A172 (cell line): ENCODE results near the gene ITGA2. TPM values are rescaled to one million over a fixed set of nuclear protein-coding genes. Genes with fewer than 3 reads are reported as not detected.

Experiments used
- DNase-seq: peaks from one replicate; pipeline ENCODE4 v3.0.0-alpha.2; 2015; ENCODE audit warnings: low spot score
- total RNA-seq: library from RNA; depleted of rRNA; stranded (reverse); fragments of >200 nt; shearing (Covaris generic); gene quantifications from 2 replicates; pipeline ENCODE4 v1.2.3, GENCODE V29; 2014

Gene ITGA2
- total RNA-seq, 1 experiment from 2014 or later, result 21.8 TPM

DNA sequence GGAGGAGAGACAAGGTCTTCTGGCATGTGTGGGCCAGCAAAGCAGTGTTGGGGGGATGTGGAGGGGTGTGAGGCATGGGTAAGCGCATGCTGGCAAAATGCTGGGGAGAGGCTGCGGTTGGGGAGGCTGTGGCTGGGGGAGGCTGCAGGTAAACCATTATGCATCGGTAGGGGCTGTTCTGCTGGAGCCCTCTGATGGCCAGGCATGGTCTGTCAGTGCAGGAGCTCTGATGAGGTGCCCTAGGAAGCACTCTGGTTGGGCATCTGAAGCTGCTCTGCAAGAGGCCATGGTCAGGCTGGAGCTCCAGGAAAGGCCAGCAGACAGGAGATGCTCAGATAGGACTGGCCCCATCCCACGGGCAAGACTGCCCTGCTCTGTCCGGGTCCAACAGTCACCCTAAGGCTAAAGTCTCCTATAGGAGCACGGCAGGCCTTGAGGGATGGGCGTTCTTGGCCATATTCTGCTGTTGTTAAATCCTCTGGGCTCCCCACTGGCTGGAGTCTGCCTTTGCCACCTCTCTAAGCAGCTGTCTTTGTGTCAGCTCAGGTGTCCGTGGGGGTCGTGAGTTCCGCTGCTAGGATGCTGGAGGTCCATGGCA lies 28.7 kb downstream of the ITGA2 start:
- DNase-seq, result no peak

DNA sequence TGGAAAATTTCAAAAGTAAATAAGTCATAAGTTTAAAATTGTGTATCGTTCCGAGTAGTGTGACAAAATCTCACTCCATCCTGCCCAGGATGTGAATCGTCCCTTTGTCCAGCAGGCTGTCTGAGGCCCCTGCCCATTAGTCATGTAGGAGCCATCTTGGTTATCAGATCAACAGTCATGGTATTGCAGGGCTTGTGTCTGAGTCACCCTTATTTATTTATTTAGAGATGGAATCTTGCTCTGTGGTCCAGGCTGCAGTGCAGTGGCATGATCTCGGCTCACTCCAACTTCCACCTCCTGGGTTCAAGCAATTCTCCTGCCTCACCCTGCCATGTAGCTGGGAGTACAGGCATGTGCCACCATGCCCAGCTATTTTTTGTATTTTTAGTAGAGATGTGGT lies 30.2 kb downstream of the ITGA2 start:
- peak; percentile 92 for DNase-seq

DNA sequence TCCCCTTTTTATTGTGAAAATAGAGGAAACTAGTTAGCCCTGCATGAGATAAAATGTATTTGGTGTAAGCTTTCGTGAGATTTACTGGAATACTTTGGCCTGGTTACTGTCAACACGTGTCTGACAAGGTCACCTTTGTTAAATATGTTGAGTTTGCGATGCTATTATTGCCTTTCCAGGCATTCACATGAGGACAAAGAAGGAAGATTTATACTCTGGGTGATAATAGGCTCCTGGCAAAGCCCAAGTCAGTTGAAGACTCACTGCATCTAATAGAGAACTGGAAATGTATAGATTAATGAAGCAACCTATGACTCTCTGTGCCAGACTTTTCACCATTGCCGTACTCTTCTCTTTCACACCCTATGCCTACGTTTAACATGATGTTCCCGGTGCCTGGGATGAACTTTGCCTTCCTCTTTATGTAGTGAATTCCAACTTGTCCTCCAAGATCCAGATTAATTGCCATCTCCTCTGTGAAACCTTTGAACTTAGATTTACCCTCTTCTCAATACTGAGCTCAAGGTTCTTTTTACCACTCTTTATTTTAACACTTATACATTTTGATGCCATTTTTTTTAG lies 33.9 kb downstream of the ITGA2 start:
- DNase-seq, result no peak

DNA sequence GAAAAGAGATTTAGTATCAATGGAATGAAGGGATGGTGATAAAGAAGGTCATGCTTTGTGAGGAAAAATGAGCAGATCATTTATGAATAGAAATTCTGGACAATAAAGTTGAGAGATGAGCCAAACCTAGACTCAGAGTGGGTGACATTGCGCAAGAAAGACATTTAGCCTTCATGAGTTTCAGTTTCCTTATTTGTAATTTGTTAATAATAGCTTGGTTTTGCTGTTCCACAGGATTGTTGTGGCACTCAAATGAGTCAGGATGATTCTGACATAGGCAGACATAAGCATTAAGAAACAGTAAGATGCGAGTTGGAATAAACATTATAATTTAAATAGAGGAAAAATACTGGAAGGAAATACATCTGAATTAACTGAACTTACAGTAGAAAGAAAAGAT lies 34.8 kb downstream of the ITGA2 start:
- DNase-seq, result no peak

DNA sequence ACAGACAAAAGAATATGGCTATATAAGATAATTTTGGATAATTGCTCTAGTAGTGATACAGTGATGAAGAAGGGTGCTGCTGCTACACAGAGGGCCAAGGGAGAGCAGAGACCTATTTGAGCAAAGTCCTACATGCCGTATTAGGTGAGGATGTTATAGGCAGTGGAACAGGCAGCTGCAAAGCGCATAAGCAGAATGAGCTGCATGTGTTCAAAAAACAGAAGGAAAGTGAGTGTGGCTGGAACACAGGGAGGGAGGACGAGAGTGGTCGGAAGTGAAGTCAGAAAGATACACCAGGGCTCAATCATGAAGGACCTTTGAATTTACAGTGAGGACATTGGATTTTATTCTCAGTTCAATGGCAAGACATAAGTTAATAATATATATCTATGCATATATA lies 35.4 kb downstream of the ITGA2 start:
- no peak for DNase-seq

DNA sequence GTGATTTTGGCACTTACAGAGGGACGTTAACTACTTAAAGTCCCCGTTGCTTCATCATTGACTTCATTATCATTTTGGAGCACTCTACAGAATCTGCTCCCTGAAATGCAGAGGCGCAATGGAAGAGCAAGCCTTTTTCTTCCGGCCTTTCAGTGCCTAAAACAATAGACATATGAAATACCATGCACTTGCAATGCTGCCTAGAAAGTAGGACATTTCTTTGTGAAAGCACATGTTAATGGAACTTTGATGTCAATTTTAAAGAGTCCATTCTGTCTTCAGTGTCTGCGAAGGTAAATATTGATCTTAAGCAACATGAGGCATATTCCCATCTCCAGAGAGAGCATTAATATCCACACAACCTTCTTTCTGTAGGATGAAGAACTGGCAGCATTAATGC lies 36.3 kb downstream of the ITGA2 start:
- DNase-seq, result no peak

DNA sequence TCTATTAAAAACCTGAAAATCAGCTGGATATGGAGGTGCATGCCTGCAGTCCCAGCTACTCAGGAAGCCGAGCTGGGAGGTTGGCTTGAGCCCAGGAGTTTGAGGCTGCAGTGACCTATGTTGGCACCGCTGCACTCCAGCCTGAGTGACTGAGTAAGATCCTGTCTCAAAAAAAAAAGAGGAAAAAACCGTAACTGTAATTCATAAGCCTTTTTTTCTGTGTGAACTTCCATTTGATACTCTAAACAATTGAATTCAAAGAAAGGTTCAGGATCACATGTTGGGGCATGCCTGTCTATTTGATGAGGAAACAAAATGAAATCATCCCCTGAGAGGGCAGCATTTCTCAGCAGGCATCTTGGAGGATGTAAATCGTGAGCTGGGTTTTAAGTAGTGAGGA lies 38.8 kb downstream of the ITGA2 start:
- peak; percentile 80 for DNase-seq

DNA sequence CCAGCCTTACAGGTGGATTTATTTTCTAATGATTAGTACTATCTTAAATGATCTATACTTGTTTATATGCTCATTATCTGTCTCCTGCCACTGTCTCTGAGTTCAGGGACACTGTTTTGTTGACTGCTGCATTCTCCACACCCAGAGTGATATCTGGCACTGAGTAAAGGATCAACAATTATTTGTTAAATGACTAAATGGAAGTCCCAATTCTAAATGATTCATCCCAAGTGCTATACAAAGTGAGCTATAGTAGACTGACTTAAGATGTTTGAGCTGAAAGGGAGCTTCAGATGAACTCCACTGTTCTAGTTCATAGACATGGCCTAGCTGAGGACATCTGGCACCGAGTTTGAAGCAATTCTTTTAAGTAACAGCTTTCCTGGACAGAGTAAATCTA lies 40.5 kb downstream of the ITGA2 start:
- no peak for DNase-seq

DNA sequence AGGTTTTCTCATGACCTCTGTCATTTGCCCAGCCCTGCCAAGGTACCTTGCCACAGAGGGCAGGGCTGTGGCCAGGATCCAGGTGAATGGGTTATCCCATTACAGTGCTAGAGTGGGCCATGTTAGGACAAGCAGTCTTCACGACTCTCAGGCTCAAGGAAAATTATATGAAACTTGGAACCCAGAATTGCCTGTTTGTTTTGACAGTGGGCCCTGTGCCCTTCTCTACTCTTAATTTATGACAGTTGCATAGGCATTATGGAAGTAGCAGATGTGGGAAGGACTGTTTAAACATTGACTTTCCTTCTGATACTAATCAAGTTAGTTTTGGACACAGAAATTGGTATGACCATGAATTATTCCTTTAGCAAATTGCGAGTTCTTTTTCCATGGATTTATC lies 41.7 kb downstream of the ITGA2 start:
- no peak for DNase-seq

DNA sequence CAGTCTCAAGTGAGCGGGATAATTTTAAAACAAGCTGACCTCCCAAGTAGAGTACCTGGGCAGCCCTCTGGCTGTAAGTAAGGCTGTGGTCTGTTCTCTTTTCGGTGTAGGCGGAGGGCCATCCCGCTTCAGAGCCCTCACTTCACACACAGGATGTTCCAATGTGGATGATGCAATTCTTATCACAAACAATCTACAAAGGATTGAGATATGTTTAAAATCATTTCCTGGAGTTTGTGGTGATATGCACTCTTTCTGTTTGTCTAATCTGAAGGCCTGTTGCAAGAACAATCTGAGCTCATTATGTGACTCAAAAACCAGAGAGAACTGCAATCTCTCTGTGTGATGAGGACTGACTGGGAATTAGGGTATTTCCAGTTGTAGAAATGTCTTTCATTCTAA lies 42.5 kb downstream of the ITGA2 start:
- DNase-seq, result peak; percentile 92

DNA sequence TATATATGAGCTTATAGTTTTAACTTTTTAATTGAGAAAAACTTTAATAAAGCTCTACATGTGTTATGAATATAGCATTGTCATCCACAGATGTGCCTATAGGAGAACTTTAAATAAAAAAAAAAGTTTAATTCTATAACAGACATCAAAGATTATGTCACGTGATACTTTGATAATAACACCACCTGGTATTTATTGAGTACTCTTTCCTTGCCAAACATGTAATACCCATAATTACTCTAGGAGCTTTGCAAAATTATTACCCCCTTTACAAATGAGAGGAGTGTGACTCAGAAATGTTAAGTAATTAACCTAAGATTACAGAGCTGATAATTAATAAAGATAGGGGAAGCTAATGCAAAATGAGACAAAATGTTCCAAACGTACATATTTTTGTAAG lies 43.0 kb downstream of the ITGA2 start:
- DNase-seq, result no peak

DNA sequence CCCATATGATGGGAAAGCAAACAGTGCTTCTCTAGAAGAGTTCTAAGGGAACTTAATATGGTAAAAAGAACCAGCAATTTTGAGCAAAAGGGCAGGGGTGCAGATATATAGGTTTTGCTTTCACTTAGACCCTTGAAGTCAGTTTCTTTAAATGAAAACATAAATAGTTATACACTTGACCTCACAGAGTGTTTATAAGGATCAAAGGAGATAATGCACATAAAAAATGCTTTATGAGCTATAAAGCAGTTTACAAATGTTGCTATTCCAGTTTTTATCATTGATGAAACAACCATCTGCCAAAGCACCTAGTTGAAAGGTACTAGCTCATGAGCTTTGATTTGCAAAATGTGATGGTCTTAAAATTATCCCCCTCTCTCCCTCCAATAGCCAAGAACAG lies 45.7 kb downstream of the ITGA2 start:
- no peak for DNase-seq

DNA sequence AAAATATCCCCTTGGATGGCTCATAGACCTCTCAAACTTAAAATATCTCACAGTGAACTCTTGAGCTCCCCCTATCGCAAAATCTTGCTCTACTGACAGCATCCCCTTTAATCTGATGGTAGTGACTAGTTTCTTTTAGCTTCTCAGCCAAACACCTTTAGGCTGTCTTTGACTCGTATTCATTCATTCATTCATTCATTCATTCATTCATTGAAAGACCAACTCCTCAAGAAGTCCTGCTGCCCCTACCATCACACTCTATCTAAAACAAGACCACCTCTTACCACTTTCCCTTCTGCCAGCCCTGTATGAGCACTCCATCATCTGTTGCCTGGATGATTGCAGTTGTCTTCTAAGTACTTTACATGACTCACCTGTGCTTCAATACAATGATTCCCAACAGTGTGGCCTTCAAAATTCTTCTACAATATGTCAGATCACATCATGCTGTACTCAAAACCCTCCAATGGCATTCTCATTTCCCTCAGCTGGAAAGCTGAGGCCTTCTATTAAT lies 46.8 kb downstream of the ITGA2 start:
- DNase-seq, result no peak

DNA sequence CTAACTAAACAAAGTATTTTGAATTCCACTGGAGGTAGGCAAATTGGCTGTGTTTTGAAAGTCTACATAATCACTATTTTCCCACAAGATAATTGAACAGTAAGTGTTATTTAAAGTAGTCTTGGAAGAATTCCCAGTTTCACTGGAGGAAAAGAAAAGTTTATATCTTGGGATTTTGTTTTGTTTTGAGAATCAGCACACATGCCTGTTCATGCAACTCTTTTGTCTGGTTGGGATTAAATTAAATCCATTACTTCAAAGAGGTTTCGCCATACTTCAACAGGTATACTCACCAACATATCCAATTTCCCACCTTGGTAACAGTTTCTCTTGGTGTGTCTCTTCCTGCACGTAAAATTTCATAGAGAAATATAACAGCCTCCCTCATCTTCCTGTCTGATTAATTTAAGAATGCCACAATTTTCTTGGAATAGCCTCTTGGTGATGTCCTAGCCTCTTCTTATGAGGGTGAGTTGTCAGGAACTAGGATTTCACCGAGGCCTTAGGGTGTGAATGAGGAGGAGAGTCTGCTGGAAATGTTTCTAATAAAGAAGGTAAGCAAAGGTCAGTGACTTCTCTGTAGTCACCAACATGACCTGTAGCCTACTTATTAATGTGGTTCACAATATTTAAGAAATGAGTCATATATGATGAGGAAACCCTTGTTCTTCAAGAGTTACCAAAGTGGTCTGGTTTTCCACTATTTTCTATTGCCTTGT lies 48.1 kb downstream of the ITGA2 start:
- DNase-seq, result peak; percentile 61

DNA sequence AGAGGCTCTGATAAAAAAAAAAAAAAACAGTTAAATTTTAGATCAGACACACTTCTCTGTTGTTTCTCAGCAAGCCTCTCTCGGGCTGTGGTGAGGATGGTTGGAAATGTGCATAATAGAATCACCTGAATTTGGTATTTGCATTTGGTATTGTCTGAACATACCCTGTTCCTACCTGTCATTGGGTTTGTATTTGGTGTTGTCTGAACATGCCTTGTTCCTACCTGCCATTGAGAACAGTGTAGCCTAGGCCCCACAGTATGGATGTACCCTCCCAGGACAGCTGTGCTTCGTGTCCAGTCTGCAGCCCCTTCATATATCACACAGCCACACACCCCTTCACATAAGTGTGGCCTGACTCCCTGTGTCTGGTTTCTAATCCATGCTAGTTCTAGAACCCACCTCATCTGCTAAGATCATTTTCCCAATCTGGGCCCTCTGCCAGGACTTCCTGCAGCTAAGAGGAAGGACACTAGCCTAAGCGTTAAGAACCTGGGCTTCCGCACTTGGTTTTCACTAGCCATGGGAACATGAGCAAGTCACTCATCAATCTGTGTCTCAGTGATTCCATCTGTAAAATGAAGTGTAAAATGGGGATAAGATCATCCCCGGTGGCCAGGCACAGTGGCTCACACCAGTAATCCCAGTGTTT lies 49.2 kb downstream of the ITGA2 start:
- no peak for DNase-seq

DNA sequence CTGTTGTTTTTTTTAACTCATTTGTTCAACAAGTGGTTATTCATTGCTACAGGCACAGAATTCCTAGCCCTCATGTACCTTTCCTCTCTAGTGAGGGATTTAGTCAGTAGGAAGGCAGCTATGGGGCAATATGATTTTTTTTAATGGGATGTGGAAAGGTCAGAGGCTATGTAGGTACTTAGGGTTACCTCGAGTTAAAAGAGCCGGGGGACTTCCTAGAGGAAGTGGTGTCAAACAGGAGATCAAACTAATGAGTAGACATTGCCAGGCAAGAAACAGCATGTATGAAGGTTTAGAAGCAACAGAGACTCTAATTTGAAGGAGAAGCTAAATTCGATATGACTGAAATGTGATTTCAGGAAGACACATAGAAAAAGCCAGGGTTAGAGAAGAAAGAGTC lies 50.7 kb downstream of the ITGA2 start:
- DNase-seq, result no peak

DNA sequence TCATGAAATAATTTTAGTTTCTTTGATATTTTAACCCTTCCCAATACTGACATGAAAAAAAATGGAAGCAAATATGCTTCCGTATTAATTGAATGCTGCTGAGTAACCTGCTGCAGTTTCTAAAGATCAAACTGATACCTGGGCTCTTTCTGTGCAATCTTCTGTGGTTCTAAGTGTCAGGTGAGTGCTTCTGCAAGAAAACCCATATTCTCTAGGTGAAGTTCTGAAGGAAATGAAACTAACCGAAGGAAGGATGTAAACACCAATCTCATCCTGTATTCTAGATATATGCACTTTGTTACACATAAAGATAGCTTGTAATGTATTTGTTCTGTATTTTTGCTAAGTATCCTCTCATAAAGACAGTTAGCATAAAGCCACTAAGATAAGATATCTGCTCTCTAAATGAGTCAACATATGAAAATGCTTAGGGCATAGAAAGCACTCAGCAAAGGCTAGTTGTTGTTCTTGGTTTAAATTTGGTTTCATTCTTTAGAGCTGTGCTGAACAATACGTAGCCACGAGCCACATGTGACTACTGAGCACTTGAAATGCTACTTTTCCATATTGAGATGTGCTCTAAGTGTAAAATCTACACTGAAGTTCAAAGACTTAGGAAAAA lies 52.0 kb downstream of the ITGA2 start:
- peak; percentile 40 for DNase-seq

DNA sequence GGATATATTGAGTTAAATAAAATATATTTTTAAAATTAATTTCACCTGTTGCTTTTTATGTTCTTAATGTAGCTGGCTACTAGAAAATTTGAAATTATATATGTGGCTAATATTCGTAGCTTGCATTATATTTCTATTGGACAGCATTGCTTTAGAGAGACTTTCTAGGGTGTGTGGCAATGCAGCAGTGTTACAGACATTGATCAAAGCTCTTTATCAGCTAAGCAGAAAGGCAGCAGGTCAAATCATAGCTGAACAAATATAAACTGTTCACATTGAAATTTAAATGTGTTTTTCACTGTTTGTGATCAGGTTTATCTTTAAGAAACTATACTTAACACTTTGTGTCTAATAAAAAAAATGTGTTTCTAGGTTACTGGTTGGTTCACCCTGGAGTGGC lies 52.6 kb downstream of the ITGA2 start:
- no peak for DNase-seq

DNA sequence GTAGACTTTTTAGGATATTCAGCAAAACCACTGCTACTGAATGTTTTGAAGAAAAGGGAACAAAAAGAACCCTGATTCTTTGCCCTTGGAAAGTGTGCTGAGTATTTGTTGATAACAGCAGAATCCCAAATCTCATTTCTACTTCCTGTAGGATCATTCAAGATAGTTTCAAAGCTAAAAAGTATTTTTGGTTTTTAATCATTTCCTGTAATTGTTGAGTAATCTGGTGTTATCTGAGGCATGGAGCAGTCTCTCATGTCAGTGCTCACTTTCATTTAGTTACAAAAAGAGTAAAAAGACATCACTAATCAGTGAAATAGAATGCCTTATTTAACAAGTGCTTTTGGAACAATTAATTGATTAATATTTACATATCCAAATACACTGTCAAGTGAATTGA lies 56.1 kb downstream of the ITGA2 start:
- no peak for DNase-seq

DNA sequence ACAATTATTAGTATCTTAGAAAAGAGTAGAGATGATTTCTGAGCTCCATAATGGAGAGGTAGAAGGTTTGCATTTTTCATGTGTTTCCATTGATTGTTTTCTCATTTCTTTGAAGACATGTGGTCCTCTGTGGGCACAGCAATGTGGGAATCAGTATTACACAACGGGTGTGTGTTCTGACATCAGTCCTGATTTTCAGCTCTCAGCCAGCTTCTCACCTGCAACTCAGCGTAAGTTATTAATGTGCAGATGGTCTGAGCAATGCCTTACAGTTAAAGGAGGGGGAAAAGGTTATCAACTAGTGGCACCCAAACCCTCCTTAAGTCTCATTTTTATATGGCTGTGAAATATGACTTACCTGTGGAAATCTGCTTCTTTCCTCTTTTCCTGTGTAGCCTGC lies 59.1 kb downstream of the ITGA2 start:
- DNase-seq, result no peak

DNA sequence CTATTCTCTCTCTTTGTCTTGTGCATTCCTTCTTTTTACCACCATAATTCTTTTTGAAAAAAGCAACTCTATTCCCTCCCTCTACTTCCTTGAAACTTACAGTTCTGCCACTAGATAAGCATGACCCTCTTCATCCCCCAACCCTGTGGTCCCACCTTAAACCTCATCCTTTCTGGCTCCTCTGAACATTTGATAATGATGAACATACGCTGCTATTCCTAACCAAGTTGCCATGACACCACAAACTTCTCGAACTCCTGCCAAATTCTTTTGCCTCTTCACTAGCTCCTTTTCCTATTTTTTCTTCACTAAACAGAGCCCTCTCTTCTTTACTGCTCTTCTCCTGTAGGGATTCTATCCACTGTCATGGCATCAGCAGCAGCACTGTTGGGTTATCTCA lies 63.3 kb downstream of the ITGA2 start:
- no peak for DNase-seq

DNA sequence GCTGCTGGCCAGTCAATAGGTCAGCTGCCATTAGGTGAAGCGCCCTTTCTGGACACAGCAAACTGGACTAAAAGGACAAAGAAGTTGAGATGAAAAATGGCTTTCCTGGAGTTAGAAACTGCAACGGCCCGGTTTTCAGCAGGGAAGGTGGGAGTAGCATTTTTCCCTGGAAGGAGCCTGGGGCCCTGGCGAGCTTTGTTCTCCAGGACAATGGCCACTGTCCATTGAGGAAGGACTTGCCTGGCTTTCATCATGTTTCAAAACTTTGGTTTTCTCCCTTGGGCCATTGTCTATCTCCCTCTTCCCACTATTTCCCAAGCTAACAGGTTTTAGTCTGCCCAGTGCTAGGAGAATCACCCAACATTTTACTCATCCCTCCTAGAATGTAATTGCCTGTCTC lies 64.2 kb downstream of the ITGA2 start:
- DNase-seq, result no peak
